Sigmoid colon (tissue), 7 donors: ENCODE measurements around the gene ALG3. TPM values are rescaled to one million over a fixed set of nuclear protein-coding genes. Genes with fewer than 3 reads are reported as not detected.

Experiments
- DNase-seq: peaks from one replicate; pipeline ENCODE4 v3.0.0-alpha.2; 2019
- H3K27ac ChIP-seq, 4 donors: fragments of 200-600 bp; sonication (generic); one replicate each; pipeline ENCODE4 v1.5.1; 2016 to 2019; ENCODE audit warnings: mild to moderate bottlenecking in 1 of 4
- H3K27me3 ChIP-seq, 3 donors: fragments of 200-600 bp; sonication (generic); one replicate each; pipeline ENCODE4 v1.5.1; 2019; ENCODE audit warnings: mild to moderate bottlenecking in 1 of 3
- H3K36me3 ChIP-seq, 4 donors: fragments of 200-600 bp; sonication (generic); one replicate each; pipeline ENCODE4 v1.5.1; 2016 to 2019
- H3K4me1 ChIP-seq, 4 donors: fragments of 200-600 bp; sonication (generic); one replicate each; pipeline ENCODE4 v1.5.1; 2017 to 2019
- H3K4me3 ChIP-seq, 4 donors: fragments of 200-600 bp; sonication (generic); one replicate each; pipeline ENCODE4 v1.5.1; 2017 to 2019; ENCODE audit warnings: mild to moderate bottlenecking in 2 of 4, moderate library complexity in 1 of 4
- H3K9me3 ChIP-seq, 4 donors: fragments of 200-600 bp in 3 of 4; sonication (generic) in 3 of 4; one replicate each; pipeline versions ENCODE4 v1.5.1 to v1.6.1; 2013 to 2019
- EP300 ChIP-seq, 4 donors: sonication (generic); formaldehyde crosslinking; IDR thresholded peaks; one replicate each; pipeline ENCODE4 v1.6.1; 2017; ENCODE audit warnings: antibody characterized with exemption in 4 of 4
- POLR2A ChIP-seq, 2 donors: fragments of 450-650 bp; IDR thresholded peaks; one replicate each; pipeline ENCODE4 v1.6.1; 2016; ENCODE audit warnings: antibody characterized with exemption in 2 of 2, mild to moderate bottlenecking in 2 of 2, moderate library complexity in 2 of 2
- POLR2AphosphoS5 ChIP-seq, 4 donors: sonication (generic); formaldehyde crosslinking; IDR thresholded peaks; one replicate each; pipeline ENCODE4 v1.6.1; 2017; ENCODE audit warnings: antibody characterized with exemption in 4 of 4
- WGBS, 2 donors: extraction: QIAGEN DNeasy Blood & Tissue Kit; methylation state at CpG; one replicate each; pipeline ENCODE4 v1.1.7; 2013; 5-methylcytosine and 5-hydroxymethylcytosine counted together
- intact Hi-C: fragments of 100-400 bp; cut with DNase I; formaldehyde crosslinking; loops from one replicate; pipeline ENCODE4 v1.15.1; 2023
- polyA plus RNA-seq, 3 donors: library from polyadenylated mRNA; stranded (reverse); fragments of 200-250 nt; gene quantifications; one replicate each; pipeline ENCODE4 v1.2.3, GENCODE V29; 2013
- total RNA-seq, 4 donors: library from RNA; depleted of rRNA; stranded (reverse); fragments of >200 nt; gene quantifications; one replicate each; pipeline ENCODE4 v1.1.0, GENCODE V29; 2016
- TF ChIP-seq, protein P1 (sequence below), 4 experiments: fragments of 450-650 bp in 3 of 4; fragments of 200-600 bp in 1 of 4; IDR thresholded peaks; one replicate each; pipeline ENCODE4 v1.5.1; 2016 to 2019; ENCODE audit warnings: antibody characterized with exemption in 4 of 4, mild to moderate bottlenecking in 3 of 4, moderate library complexity in 2 of 4
- donor health status: healthy with polysubstance abuse.
- donor health status: Bipolar disorder and iron deficiency.
- donor health status: healthy.

Gene ALG3
- total and polyA plus RNA-seq, 7 donors, result 9.9 to 46.8 (median 36.0) TPM

DNA sequence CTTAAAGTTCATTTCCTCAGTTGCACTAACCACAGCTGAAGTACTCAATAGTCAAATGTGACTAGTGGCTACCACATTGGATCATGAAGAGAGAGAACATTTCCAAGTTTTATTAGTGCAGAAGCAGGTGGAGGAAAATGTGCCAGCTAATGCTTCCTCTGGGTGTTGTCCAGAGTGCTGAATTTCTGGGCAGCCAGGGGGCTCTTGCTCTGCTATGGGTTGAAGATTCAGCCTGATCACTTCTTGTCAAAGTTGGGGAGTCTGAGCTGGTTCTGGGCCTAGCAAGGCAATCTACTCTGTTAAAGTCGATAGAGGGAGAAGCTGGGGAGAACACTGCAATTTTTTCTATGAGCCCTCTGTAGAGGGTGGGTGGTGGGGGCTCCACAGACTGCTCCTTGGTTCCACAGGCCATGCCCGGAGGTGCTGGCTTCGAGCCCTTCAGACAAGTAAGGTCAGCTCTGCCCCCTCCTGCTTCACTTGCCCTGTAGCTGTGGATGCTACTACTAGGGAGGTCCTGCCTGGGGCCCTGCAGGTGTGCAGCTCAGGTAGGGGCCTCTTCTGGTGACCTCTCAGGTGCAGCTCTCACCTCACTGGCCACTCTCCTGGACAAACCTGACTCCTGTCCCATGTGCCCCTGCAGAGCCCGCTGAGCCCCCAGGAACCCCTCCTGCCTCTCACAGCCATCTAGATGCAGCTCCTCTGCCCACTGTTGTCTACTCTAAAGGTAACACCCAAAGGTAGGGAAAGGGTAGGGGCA, 8.2 kb downstream of the ALG3 start:
- intact Hi-C loops, result no loop called here
- H3K4me3 ChIP-seq, result no peak overlapping the region
- no peaks in the 10 kb centered on the region for H3K9me3 ChIP-seq
- peaks cover 0 to 29% (median 22%) of the 10 kb centered on the region in 3 donors for H3K27me3 ChIP-seq
- WGBS, 2 donors, result 79% methylated on average over 4 of the region's 4 CpGs
- H3K4me1 ChIP-seq, result peaks cover 0 to 5% (median 2%) of the 10 kb centered on the region in 4 donors
- H3K27ac ChIP-seq, result no peak overlapping the region
- TF ChIP-seq POLR2AphosphoS5 (IDR thresholded peaks at IDR 0.05) (no peak), POLR2A (IDR thresholded peaks at IDR 0.05) (no peak), EP300 (IDR thresholded peaks at IDR 0.05) (no peak)
- TF ChIP-seq, protein P1, sequence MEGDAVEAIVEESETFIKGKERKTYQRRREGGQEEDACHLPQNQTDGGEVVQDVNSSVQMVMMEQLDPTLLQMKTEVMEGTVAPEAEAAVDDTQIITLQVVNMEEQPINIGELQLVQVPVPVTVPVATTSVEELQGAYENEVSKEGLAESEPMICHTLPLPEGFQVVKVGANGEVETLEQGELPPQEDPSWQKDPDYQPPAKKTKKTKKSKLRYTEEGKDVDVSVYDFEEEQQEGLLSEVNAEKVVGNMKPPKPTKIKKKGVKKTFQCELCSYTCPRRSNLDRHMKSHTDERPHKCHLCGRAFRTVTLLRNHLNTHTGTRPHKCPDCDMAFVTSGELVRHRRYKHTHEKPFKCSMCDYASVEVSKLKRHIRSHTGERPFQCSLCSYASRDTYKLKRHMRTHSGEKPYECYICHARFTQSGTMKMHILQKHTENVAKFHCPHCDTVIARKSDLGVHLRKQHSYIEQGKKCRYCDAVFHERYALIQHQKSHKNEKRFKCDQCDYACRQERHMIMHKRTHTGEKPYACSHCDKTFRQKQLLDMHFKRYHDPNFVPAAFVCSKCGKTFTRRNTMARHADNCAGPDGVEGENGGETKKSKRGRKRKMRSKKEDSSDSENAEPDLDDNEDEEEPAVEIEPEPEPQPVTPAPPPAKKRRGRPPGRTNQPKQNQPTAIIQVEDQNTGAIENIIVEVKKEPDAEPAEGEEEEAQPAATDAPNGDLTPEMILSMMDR (IDR thresholded peaks at IDR 0.05), result no peak
- DNase-seq, result no peak
- H3K36me3 ChIP-seq, result peaks cover 11 to 38% (median 24%) of the 10 kb centered on the region in 4 donors

DNA sequence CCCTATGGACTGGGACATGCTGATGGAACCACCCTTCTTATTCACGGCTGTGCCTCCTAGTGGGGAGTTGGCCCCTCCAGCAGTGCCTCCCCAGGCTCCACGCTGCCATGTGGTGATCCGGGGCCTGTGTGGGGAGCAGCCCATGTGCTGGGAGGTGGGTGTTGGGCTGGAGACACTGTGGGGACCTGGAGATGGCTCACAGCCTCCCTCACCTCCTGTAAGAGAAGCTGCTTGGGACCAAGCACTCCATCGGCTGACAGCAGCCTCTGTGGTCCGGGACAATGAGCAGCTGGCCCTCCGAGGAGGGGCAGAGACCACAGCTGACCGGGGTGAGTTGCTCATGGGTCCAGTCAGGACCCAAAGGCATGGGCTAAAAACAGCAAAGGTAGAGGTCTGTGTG, 9.1 kb downstream of the ALG3 start:
- peaks cover 0 to 5% (median 2%) of the 10 kb centered on the region in 4 donors for H3K4me1 ChIP-seq
- no peak overlapping the region for H3K27ac ChIP-seq
- H3K9me3 ChIP-seq, result no peaks in the 10 kb centered on the region
- peaks cover 0 to 29% (median 22%) of the 10 kb centered on the region in 3 donors for H3K27me3 ChIP-seq
- peaks cover 5 to 29% (median 17%) of the 10 kb centered on the region in 4 donors for H3K36me3 ChIP-seq
- TF ChIP-seq EP300 (IDR thresholded peaks at IDR 0.05), result no peak
- no peak for TF ChIP-seq POLR2A (IDR thresholded peaks at IDR 0.05)
- TF ChIP-seq, protein P1 (IDR thresholded peaks at IDR 0.05), result no peak
- TF ChIP-seq POLR2AphosphoS5 (IDR thresholded peaks at IDR 0.05), result no peak
- 78 to 84% methylated on average over 7 of the region's 7 CpGs for WGBS, 2 donors
- no peak for DNase-seq
- no peak overlapping the region for H3K4me3 ChIP-seq
- intact Hi-C loops, result no loop called here

DNA sequence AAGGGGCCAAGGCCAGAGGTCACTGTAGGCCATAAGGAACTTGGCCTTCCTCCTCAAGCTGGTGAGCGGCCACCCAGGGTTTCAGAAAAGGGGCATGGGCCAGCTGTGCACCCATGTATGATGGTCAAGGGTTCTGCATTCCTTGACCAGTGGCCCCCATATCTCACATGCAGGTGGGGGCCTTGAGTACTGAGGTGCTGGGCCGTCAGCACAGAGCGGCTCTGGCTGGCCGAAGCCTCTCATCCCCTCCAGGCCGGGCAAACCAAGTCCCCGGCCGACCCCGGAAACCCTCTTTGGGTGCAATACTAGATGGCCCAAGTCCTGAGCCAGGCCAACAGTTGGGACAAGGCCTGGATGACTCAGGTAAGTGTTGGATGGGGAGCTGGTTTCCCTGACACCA, 9.5 kb downstream of the ALG3 start:
- H3K27me3 ChIP-seq, result peaks cover 0 to 29% (median 22%) of the 10 kb centered on the region in 3 donors
- 93 to 94% methylated on average over 8 of the region's 8 CpGs for WGBS, 2 donors
- intact Hi-C loops, result no loop called here

DNA sequence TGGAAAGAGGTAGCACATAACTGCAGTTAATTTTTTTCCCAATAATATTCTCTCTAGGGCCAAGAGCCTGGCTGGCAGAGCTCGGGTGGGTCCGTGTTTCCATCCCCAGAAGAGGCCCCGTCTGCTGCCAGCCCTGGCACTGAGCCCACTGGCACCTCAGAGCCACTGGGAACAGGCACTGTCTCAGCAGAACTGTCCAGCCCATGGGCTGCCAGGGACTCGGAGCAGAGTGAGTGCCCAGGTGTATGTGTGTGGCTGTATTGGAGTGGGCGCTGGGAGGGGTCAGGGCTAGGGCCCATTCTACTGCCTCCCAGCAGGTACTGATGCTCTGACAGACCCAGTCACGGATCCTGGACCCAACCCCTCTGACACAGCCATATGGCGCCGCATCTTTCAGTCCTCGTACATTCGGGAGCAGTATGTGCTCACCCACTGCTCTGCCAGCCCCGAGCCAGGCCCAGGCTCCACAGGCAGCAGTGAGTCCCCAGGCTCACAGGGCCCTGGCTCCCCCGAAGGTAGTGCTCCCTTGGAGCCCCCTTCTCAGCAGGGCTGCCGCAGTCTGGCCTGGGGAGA, 10.4 kb downstream of the ALG3 start:
- intact Hi-C loops, result no loop called here
- WGBS, 2 donors, result 71 to 81% methylated on average over 13 of the region's 13 CpGs
- H3K27me3 ChIP-seq, result peaks cover 0 to 34% (median 22%) of the 10 kb centered on the region in 3 donors
- H3K4me3 ChIP-seq, result no peak overlapping the region
- TF ChIP-seq EP300 (IDR thresholded peaks at IDR 0.05) (no peak), POLR2A (IDR thresholded peaks at IDR 0.05) (no peak), POLR2AphosphoS5 (IDR thresholded peaks at IDR 0.05) (no peak)
- TF ChIP-seq, protein P1 (IDR thresholded peaks at IDR 0.05), result no peak
- no peaks in the 10 kb centered on the region for H3K9me3 ChIP-seq
- peaks cover 0 to 16% (median 4%) of the 10 kb centered on the region in 4 donors for H3K36me3 ChIP-seq
- H3K4me1 ChIP-seq, result peaks cover 0 to 5% (median 2%) of the 10 kb centered on the region in 4 donors
- no peak for DNase-seq
- H3K27ac ChIP-seq, result no peak overlapping the region

More for the DNA sequence above, 9.5 kb downstream of the ALG3 start:
- no peak overlapping the region for H3K4me3 ChIP-seq
- TF ChIP-seq POLR2A (IDR thresholded peaks at IDR 0.05) (no peak), POLR2AphosphoS5 (IDR thresholded peaks at IDR 0.05) (no peak), EP300 (IDR thresholded peaks at IDR 0.05) (no peak)
- TF ChIP-seq, protein P1 (IDR thresholded peaks at IDR 0.05), result no peak
- peaks cover under 1 to 24% (median 13%) of the 10 kb centered on the region in 4 donors for H3K36me3 ChIP-seq
- DNase-seq, result no peak
- peaks cover 0 to 5% (median 2%) of the 10 kb centered on the region in 4 donors for H3K4me1 ChIP-seq
- H3K27ac ChIP-seq, result no peak overlapping the region
- no peaks in the 10 kb centered on the region for H3K9me3 ChIP-seq
